Renal cortical epithelial cell (primary cell): ENCODE results near the gene LPCAT3. TPM values are rescaled to one million over a fixed set of nuclear protein-coding genes. Genes with fewer than 3 reads are reported as not detected.

Source experiments
- DNase-seq: peaks from one replicate; pipeline ENCODE4 v3.0.0-alpha.2; 2011; ENCODE audit warnings: low read depth
- total RNA-seq: library from RNA; depleted of rRNA; stranded (reverse); fragments of >200 nt; gene quantifications from 2 replicates; pipeline ENCODE4 v1.2.3, GENCODE V29; 2014

The LPCAT3 gene
- total RNA-seq, 1 donor from 2014 or later = 26.5 TPM

DNA sequence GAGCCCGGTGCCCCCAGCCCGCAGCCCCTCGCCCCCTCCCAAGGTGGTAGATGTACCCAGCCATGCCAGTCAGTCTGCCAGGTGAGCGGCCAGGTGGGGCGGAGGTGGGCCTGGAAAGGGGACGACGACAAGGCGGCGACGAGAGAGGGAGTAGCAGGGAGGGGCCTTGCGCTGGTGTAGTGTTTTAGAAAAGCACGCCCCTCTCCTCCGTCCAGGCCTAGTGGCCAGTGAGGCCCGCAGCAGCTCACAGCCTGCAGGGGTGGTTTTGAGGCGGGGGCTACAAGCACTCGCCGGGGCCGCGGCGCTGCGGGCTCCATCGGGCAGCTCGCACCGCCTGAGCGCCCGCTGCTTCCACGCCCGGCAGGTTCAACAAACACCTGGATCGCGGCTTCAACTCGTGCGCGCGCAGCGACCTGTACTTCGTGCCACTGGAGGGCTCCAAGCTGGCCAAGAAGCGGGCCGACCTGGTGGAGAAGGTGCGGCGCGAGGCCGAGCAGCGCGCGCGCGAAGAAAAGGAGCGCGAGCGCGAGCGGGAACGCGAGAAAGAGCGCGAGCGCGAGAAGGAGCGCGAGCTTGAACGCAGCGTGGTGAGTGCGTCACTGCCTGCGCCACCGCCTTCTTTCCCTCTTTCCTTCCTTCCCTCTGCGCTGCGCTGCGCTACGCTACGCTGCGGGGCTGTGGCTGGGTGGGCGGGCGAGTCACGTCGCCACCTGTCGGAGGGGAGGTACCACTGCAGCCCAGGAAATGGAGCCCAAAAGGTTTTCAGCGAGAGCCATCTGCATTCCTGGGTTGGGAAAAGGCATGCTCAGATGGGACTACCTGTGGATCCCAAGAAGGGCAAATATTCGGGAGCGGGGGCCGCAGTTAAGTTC is 80.6 kb downstream of the LPCAT3 start:
- peak; percentile 82 for DNase-seq

DNA sequence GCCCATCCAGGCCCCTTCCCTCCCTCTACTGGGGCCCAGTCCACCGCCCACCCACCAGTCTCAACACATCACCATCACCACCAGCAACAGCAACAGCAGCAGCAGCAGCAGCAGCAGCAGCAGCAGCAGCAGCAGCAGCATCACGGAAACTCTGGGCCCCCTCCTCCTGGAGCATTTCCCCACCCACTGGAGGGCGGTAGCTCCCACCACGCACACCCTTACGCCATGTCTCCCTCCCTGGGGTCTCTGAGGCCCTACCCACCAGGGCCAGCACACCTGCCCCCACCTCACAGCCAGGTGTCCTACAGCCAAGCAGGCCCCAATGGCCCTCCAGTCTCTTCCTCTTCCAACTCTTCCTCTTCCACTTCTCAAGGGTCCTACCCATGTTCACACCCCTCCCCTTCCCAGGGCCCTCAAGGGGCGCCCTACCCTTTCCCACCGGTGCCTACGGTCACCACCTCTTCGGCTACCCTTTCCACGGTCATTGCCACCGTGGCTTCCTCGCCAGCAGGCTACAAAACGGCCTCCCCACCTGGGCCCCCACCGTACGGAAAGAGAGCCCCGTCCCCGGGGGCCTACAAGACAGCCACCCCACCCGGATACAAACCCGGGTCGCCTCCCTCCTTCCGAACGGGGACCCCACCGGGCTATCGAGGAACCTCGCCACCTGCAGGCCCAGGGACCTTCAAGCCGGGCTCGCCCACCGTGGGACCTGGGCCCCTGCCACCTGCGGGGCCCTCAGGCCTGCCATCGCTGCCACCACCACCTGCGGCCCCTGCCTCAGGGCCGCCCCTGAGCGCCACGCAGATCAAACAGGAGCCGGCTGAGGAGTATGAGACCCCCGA is 81.4 kb downstream of the LPCAT3 start:
- no peak for DNase-seq

DNA sequence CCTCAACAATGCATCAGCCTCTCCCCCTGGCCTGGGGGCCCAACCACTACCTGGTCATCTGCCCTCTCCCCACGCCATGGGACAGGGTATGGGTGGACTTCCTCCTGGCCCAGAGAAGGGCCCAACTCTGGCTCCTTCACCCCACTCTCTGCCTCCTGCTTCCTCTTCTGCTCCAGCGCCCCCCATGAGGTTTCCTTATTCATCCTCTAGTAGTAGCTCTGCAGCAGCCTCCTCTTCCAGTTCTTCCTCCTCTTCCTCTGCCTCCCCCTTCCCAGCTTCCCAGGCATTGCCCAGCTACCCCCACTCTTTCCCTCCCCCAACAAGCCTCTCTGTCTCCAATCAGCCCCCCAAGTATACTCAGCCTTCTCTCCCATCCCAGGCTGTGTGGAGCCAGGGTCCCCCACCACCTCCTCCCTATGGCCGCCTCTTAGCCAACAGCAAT is 82.1 kb downstream of the LPCAT3 start:
- no peak for DNase-seq

DNA sequence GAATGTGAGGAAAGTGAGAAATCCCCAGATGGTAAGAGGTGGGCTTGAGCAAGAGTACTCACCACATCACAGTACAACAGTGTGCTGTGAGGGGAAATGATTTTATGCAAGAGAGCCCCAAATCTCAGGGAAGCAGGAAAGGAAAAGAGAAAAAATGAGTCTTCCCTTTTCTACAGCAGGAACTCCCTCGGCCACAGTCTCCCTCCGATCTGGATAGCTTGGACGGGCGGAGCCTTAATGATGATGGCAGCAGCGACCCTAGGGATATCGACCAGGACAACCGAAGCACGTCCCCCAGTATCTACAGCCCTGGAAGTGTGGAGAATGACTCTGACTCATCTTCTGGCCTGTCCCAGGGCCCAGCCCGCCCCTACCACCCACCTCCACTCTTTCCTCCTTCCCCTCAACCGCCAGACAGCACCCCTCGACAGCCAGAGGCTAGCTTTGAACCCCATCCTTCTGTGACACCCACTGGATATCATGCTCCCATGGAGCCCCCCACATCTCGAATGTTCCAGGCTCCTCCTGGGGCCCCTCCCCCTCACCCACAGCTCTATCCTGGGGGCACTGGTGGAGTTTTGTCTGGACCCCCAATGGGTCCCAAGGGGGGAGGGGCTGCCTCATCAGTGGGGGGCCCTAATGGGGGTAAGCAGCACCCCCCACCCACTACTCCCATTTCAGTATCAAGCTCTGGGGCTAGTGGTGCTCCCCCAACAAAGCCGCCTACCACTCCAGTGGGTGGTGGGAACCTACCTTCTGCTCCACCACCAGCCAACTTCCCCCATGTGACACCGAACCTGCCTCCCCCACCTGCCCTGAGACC is 82.7 kb downstream of the LPCAT3 start:
- no peak for DNase-seq

DNA sequence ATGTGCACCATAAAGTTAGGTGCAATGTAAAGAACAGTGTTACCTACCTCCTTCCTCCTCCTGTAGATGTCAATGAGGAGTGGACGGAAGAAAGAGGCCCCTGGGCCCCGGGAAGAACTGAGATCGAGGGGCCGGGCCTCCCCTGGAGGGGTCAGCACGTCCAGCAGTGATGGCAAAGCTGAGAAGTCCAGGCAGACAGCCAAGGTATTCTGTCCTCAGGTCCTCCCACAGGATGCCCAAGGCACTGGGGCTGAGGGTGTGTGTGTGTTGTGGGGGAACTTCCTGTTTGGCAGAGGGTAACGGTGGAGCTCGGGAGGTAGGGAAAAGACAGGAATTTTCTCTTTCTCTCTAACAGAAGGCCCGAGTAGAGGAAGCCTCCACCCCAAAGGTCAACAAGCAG is 84.2 kb downstream of the LPCAT3 start:
- DNase-seq = peak; percentile 41

DNA sequence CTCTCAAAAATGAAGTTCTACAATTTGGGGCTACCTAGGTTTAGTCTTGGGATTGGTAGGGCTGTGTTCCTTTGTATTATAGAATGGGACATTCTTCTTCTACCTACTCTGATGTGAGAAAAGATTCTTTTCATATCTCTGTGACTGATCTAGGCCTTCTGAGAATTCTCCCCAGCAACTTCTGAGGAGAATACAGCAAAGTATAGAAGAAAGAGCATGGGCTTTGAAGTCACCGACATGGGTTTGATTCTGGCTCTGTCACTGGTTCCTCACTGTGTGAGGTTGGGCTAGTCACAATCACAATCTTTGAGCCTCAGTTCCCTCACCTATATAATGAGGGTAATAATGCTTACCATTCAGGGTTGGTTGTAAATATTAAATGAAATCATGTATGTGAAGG is 85.5 kb downstream of the LPCAT3 start:
- DNase-seq = no peak

DNA sequence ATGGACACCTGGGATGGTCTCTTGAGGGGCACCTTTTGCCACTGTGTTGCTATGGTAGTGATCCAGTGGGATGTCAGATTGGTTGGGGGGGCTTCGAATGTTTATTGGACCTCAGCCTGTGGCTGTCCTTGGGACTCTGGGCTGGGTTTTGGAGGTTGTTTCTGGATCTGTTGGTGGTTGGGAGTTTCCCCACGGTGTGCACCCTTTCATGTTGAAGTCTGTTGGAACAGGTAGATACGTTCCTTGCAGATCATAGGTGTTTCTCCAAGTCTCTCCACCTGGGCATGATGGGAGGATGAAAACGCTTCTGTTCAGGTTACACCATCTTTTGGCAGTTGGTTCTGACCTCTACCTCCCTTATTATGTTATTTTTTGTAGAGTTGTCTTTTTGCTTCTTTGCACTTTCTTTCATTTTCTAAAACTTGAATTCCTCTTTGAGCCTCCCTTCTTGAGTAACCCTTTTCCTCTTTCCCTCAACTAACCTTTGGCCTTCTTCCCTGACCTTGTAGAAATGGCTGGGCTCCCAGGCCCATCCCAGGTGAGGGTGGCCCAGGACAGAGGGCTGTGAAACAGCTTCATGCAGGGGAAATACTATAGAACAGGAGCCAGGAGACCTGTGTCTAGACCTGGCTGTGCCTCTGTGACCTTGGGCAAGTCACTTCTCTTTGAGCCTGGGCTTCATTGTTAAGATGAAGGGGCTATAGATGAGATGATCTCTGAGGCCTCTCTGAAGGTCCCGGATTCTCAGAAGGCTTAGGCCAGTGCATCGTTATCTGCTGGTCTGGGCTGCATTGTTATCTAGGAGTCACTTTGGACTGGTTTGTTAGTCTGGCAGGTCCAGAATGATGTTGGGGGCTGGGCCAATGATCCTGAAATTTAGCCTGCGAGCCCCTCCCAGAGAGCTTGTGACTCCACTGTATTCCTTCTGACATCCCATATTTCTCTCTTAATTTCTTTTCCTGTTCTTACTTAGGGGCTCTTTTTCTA is 88.5 kb downstream of the LPCAT3 start:
- no peak for DNase-seq

DNA sequence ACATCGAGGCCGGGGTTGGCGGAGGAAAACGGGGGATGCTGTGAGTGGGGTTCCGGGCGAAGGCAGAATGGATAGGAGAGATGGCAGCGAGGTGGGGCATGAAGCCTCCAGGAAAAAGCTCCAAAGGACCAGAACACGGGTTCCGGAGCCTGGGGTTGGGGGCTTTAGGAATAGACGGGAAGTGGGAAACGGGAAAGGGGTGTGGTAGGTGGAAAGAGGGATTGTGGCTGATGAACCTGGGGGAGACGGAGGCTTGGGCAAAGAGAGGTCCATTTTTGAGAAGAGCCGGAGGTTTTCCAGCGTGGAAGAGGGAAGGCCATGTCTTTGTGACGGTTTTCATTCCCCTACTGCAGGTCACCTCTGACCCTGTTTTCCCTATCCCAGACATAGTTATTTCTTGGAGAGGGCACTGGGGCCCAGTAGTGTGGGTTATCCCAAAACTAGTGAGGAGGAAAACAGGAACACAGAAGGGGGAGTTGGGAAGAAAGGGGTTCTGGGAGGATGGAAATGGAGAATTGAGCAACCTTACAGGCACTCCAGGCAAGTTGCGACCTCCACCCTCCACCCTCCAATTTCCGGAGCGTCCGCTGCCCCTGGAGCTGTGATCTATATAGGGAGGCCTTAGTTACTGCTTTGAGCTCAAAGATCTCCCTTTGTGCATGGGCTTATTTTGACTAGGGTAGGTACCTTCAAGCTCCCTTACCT is 89.4 kb downstream of the LPCAT3 start:
- no peak for DNase-seq

DNA sequence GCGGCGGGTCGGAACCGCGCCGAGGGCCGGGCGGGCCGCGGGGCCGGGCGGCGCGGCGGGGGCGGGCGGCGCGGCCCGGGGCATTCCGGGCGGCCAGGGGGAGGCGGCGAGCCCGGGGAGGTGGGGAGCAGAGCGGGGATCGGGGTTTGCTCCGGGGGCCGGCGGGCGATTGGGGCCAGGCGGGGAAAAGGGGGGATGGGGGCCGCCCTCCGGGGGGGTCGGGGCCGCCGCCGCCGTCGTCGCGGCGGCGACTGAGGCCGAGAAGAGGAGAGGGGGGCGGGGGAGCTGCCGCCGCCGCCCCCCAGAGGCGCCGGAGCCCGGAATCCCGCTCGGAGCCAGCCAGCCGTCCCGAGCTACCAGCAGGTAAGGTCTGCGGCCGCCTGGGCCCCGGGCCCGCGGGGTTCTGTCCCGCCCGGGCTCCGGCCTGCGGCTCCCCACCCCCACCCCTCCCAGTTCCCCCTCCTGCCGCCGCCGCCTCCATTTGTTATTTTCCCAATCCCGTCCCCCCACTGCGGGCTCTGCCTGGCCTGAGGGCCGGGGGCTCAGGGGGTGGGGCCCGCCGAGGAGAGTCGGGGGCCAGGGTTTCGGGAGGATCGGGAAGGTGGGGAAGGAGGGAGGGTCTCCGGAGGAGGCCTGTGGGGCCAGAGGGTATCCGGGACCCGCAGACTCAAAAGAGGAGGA is 90.1 kb downstream of the LPCAT3 start:
- DNase-seq = no peak

DNA sequence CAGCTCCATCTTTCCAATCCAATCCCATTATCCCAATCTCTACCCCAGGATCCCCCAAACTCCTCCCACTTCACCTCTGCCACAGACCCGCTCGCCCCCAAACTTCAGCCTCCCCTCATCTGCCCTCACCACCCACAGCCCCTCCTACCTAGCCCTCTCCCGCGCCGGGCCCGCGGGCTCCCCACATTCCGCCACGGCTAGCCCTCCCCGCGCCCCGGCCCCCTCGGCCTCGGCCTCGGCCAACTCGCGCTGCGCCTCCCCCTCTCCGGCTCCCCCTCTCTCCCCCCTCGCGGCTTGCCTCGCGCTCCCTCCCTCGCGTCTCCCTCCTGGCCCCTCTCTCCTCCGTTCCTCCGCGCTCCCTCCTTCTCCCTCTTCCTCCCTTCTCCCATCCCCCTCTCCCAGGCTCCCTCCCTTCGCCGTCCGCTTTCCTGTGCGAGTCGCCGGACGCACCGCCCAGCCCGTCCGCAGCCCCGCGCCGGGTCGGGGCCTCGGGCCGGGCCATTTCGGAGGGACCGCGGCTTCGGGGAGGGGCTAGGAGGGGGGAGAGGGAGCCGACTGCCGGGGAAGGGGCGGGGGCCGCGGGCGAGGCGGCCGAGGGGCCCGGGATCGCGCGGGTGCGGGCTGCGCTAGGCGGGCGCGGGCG is 90.8 kb downstream of the LPCAT3 start, which contains the start of gene ATN1:
Gene ATN1, plus strand, starts transcription at position 581 of the 643 bp plus-strand sequence. CDS start 6,043 bp downstream, outside the sequence.
- DNase-seq = peak; percentile 41

Other genes with a start within 250 kb of the LPCAT3 start
- not detected in 2 replicates for gene LAG3, start 246.0 kb downstream of the LPCAT3 start, total RNA-seq
- 0.10 TPM in 1 of 2 replicates, not detected in the other for gene CD4, start 228.9 kb downstream of the LPCAT3 start, total RNA-seq
- gene GPR162, start 196.7 kb downstream of the LPCAT3 start, total RNA-seq = 3.8 TPM in 1 of 2 replicates, not detected in the other
- gene P3H3, start 190.1 kb downstream of the LPCAT3 start, total RNA-seq = 17.4 and 36.8 TPM in 2 replicates
- 0.15 TPM in 1 of 2 replicates, not detected in the other for gene GNB3, start 177.6 kb downstream of the LPCAT3 start, total RNA-seq
- 1.3 and 4.7 TPM in 2 replicates for gene CDCA3, start 167.2 kb downstream of the LPCAT3 start, total RNA-seq
- gene USP5, start 166.3 kb downstream of the LPCAT3 start, total RNA-seq = 107 and 113 TPM in 2 replicates
- 1,309 and 1,579 TPM in 2 replicates for gene TPI1, start 150.9 kb downstream of the LPCAT3 start, total RNA-seq
- 7.0 and 13.2 TPM in 2 replicates for gene SPSB2, start 145.2 kb downstream of the LPCAT3 start, total RNA-seq
- gene LRRC23, start 113.7 kb downstream of the LPCAT3 start, total RNA-seq = 16.1 and 16.4 TPM in 2 replicates
- 14.1 and 41.3 TPM in 2 replicates for gene ENO2, start 103.9 kb downstream of the LPCAT3 start, total RNA-seq
- 1.7 and 29.4 TPM in 2 replicates for gene ATN1, start 90.5 kb downstream of the LPCAT3 start, total RNA-seq
- not detected in 2 replicates for gene RNU7-1, start 74.7 kb downstream of the LPCAT3 start, total RNA-seq
- 38.0 and 62.4 TPM in 2 replicates for gene C12orf57, start 74.5 kb downstream of the LPCAT3 start, total RNA-seq
- 14.8 and 18.4 TPM in 2 replicates for gene PTPN6, start 67.1 kb downstream of the LPCAT3 start, total RNA-seq
- gene PHB2, start 47.8 kb downstream of the LPCAT3 start, total RNA-seq = 109 and 234 TPM in 2 replicates
- 37.8 and 61.0 TPM in 2 replicates for gene EMG1, start 47.6 kb downstream of the LPCAT3 start, total RNA-seq
- gene C1S, start 42.2 kb upstream of the LPCAT3 start, total RNA-seq = 5.2 and 72.6 TPM in 2 replicates
- 4.2 and 82.9 TPM in 2 replicates for gene C1R, start 74.0 kb upstream of the LPCAT3 start, total RNA-seq
- gene C1RL, start 90.7 kb upstream of the LPCAT3 start, total RNA-seq = 31.4 and 68.7 TPM in 2 replicates
- 1.1 TPM in 1 of 2 replicates, not detected in the other for gene RBP5, start 110.4 kb upstream of the LPCAT3 start, total RNA-seq
- 34.6 and 106 TPM in 2 replicates for gene CLSTN3, start 111.9 kb upstream of the LPCAT3 start, total RNA-seq
- 24.8 and 36.5 TPM in 2 replicates for gene PEX5, start 171.2 kb upstream of the LPCAT3 start, total RNA-seq